Fibroblast of pulmonary artery (primary cell): Measurements from ENCODE around the gene KCP.

ENCODE experiments used
- DNase-seq: peaks from one replicate; pipeline ENCODE4 v3.0.0-alpha.2; 2010; ENCODE audit warnings: low read depth
- H3K4me3 ChIP-seq: replicated peaks from 2 replicates; pipeline ENCODE4 v1.5.1; 2011; ENCODE audit warnings: low read depth, mild to moderate bottlenecking, control low read depth, low read length, moderate library complexity
- TF ChIP-seq, protein P1 (sequence below): IDR thresholded peaks from 2 replicates; pipeline ENCODE4 v1.5.1; 2011; ENCODE audit warnings: mild to moderate bottlenecking, control low read depth, low read length, inconsistent platforms; ENCODE audit errors: missing control alignments

KCP gene

DNA sequence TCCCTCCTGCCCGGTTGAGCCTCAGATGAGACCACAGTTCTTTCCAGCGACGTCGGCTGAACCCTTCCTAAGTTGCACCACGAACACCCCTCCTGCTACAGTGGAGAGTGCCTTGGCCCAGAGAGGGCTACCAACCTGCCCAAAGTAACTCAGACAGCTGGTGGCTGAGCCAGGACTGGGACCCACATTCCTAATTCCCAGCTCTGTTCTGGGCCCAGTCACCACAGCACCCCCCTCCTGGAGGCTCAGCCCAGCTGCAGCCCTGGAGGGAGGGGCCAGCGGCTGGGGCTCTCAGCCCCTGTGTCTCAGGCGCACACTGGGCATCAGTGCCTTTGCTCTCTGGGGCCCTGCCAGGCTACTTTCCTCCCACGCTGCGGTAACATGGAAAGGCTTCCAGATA is 37.3 kb downstream of the KCP start:
- TF ChIP-seq, protein P1, sequence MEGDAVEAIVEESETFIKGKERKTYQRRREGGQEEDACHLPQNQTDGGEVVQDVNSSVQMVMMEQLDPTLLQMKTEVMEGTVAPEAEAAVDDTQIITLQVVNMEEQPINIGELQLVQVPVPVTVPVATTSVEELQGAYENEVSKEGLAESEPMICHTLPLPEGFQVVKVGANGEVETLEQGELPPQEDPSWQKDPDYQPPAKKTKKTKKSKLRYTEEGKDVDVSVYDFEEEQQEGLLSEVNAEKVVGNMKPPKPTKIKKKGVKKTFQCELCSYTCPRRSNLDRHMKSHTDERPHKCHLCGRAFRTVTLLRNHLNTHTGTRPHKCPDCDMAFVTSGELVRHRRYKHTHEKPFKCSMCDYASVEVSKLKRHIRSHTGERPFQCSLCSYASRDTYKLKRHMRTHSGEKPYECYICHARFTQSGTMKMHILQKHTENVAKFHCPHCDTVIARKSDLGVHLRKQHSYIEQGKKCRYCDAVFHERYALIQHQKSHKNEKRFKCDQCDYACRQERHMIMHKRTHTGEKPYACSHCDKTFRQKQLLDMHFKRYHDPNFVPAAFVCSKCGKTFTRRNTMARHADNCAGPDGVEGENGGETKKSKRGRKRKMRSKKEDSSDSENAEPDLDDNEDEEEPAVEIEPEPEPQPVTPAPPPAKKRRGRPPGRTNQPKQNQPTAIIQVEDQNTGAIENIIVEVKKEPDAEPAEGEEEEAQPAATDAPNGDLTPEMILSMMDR = no peak
- no peak overlapping the region for H3K4me3 ChIP-seq
- no peak for DNase-seq

DNA sequence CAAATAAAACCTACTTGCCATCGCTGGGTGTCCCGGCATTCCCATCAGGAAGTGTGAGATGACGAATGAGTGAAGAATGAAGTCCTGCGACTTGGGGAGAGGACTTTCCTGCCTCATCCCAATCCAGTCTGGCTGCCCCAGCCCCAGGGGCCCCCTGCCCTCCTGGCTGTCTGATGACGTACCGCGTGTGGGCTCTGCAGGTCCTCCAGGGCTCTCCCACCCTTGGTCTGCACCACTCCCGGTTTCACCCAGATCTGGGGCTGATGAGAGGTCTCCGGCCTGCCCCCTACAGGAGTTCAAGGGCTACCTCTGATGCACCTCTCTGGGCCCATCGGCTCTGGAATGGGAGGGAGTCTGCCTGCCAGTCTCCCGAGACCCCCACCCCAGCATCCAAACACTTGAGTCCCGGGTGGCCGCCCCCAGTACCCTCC is 38.1 kb downstream of the KCP start:
- no peak for DNase-seq
- no peak overlapping the region for H3K4me3 ChIP-seq
- TF ChIP-seq, protein P1 = peak; percentile 5

DNA sequence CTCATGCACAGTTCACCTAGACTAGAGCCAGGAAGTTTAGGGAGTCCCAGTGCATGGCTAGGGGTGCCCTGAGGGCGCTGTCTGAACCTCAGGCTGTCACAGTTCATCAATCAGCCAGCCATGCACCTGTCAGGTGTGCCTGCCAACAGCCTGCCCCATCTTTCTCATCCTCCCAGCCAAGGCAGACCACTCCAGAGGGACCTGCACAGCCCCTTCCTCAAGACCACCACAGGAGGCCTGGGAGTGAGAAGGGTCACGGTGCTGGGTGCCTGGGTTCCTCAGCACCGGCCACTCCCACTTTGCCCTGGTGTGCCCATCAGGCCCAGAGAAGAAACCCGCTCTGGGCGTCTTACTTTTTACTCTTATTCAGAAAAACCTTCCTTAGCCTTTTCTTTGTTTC is 39.5 kb downstream of the KCP start:
- DNase-seq = no peak
- no peak overlapping the region for H3K4me3 ChIP-seq
- TF ChIP-seq, protein P1 = no peak

DNA sequence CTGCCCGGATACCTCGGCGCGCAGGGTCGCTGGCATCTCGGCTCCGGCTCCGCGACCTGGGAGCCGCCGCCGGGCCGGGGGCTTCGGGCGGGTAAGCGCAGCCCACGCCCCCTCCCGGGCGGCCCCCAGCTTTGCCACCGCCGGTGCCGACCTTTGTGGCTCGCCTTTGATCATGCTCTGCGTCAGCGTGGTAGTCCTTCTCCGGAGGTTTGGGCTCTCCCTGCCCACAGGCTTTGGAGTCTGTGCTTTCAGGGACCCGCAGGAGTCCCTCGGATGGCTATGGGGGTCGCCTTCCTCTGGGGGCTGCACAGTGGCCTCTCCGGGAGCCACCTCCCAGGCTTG is 40.6 kb downstream of the KCP start:
- DNase-seq = no peak
- TF ChIP-seq, protein P1 = no peak
- H3K4me3 ChIP-seq = no peak overlapping the region

DNA sequence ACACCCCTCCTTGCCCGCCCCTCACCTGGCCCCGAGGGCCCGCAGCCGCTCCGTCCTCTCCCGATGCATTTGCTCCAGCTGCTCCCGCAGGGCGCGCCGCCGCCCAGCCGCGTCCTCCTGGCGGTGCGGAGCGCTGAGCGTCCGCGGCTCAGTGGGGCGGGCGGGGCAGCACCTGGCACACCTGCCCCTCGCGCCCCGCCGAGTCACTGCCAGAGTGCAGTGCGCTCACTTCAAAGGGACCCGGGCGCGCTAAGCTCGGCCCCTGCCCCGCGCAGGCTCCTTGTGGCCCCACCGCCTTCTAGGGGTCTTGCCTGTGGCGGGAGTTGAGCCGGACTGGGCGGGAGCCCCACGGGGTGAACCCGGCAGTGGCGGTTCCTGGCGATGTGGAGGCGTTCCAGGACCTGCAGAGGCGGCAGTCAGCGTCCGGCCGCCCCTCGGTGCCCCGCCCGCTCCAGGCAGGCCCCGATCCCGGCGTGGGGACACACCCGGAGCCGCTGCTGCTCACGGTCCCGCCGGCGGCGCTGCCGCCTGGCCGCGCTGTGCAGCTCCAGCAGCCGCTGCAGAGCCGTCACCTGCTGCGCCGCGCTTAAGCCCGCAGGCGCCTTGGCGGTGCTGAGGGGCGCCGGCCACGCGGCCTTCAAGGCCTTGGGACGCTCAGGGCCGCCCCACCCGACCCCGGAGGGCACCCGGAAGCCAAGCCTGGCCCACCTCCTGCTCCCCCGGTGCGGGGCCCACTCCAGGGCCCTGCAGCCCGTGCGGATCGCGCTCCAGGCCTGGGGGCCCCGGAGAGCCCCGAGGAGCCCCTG is 41.2 kb downstream of the KCP start:
- DNase-seq = peak; percentile 28
- TF ChIP-seq, protein P1 = no peak
- H3K4me3 ChIP-seq = peak overlapping the region; percentile 43

DNA sequence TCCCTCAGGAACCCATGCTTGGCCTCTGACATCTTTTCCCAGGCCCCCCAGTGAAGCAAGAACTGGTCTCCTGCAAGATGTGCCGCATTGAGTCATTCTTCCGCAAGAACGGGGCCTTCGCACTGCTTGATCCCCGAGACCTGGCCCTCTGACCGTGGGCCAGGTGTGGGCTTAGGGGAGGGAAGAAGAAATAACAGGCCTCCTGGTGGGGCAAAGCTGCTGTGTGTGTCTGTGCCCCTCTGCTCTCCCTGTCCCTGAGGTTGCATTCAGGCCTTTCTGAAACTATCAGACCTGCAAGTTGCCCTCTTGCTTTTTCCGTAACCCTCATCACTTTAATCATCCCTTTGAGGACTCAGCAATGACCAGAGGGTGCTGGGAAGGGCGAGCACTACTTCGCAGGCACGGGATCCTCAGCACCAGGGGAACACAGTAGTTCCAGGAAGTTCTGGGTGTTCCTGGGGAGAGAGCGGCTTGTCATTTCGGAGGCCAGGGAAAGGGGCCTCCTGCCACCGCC is 41.8 kb downstream of the KCP start:
- TF ChIP-seq, protein P1 = no peak
- DNase-seq = no peak
- H3K4me3 ChIP-seq = no peak overlapping the region
